IPS-15b (cell line): Measurements from ENCODE around the gene NLK.

Experiments
- H3K27me3 ChIP-seq: one replicate; pipeline ENCODE4 v1.6.1; 2013; ENCODE audit warnings: low read length; ENCODE audit not compliant: control insufficient read depth, insufficient read depth
- H3K36me3 ChIP-seq: one replicate; pipeline ENCODE4 v1.6.1; 2013; ENCODE audit warnings: low read length; ENCODE audit not compliant: control insufficient read depth, insufficient read depth
- H3K4me1 ChIP-seq: one replicate; pipeline ENCODE4 v1.6.1; 2013; ENCODE audit warnings: mild to moderate bottlenecking, low read length; ENCODE audit not compliant: control insufficient read depth, insufficient read depth
- H3K4me3 ChIP-seq: one replicate; pipeline ENCODE4 v1.5.1; 2013; ENCODE audit warnings: low read depth, low read length
- H3K9ac ChIP-seq: one replicate; pipeline ENCODE4 v1.6.1; 2013; ENCODE audit warnings: low read depth, mild to moderate bottlenecking, low read length
- H3K9me3 ChIP-seq: one replicate; pipeline ENCODE4 v1.6.1; 2013; ENCODE audit warnings: mild to moderate bottlenecking, low read length; ENCODE audit not compliant: control insufficient read depth, insufficient read depth

The NLK gene

DNA sequence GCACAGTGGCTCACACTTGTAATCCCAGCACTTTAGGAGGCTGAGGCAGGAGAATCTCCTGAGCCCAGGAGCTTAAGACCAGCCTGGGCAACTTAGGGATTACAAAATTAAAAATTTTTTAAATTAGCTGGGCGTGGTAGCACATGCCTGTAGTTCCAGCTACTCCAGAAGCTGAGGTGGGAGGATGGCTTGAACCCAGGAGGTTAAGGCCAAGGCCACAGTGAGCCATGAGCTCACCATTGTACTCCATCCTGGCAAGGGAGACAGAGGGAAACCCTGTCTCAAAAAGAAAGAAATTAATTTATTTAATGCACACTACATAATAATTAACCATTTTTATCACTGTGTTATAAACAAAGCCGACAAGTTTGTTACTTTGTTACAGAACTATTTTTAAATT, 145.5 kb downstream of the NLK start:
- Histone ChIP-seq H3K27me3 (no peaks in the 10 kb centered on the region), H3K36me3 (peaks cover 11% of the 10 kb centered on the region), H3K9ac (no peak overlapping the region), H3K4me3 (no peak overlapping the region), H3K9me3 (no peaks in the 10 kb centered on the region), H3K4me1 (no peaks in the 10 kb centered on the region)

DNA sequence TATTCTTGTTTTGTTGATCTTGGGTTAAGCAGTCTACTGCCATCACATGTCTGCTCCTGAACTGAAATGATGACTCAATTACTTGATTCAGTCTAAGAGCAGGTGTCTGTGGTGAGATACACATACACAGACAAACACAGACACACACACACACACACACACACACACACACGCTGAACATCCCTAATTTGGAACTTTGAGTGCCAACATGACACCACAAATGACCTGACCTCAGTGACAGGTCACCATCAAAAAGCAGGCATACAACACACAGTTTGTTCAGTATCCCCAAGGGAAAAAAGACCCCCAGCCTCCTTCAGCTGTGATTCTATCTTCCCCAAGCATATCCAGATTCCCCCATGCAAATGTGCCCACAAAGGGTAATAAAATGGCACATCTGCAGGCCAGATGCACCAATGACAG, 146.4 kb downstream of the NLK start:
- Histone ChIP-seq H3K9me3 (no peaks in the 10 kb centered on the region), H3K36me3 (peaks cover 11% of the 10 kb centered on the region), H3K4me1 (no peaks in the 10 kb centered on the region), H3K4me3 (no peak overlapping the region), H3K27me3 (no peaks in the 10 kb centered on the region), H3K9ac (no peak overlapping the region)

DNA sequence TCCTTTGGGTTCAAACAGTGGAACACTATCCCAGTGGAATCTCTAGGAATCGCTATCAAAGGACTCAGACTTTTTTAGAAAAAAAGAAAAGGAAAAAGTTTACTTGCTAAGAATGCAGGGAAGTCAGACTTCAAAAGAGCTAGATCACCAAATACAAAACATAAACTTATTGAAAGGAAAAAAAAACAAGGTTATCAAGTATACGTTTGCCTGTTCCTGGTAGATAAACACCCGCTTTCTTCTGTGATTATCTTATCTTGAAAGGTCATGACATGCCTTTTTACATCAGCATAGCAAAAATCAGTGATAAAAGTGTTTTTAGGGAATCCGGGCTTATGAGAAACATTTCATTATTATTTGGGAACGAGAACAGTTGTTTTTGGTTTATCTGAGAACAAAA, 147.2 kb downstream of the NLK start:
- no peaks in the 10 kb centered on the region for H3K9me3 ChIP-seq
- peaks cover 11% of the 10 kb centered on the region for H3K36me3 ChIP-seq
- no peaks in the 10 kb centered on the region for H3K4me1 ChIP-seq
- H3K4me3 ChIP-seq, result no peak overlapping the region
- no peaks in the 10 kb centered on the region for H3K27me3 ChIP-seq
- H3K9ac ChIP-seq, result no peak overlapping the region

- Histone ChIP-seq H3K9ac (no peak overlapping the region), H3K4me3 (no peak overlapping the region), H3K9me3 (no peaks in the 10 kb centered on the region), H3K4me1 (no peaks in the 10 kb centered on the region), H3K36me3 (peaks cover 5% of the 10 kb centered on the region), H3K27me3 (no peaks in the 10 kb centered on the region)
These were observed 148.5 kb downstream of the NLK start for GRCh38 chr17:28191018-28191417.

GRCh38 chr17:28193241-28193640, 150.8 kb downstream of the NLK start:
- Histone ChIP-seq H3K36me3 (peaks cover 3% of the 10 kb centered on the region), H3K9ac (no peak overlapping the region), H3K4me1 (no peaks in the 10 kb centered on the region), H3K4me3 (no peak overlapping the region), H3K9me3 (no peaks in the 10 kb centered on the region), H3K27me3 (no peaks in the 10 kb centered on the region)

DNA sequence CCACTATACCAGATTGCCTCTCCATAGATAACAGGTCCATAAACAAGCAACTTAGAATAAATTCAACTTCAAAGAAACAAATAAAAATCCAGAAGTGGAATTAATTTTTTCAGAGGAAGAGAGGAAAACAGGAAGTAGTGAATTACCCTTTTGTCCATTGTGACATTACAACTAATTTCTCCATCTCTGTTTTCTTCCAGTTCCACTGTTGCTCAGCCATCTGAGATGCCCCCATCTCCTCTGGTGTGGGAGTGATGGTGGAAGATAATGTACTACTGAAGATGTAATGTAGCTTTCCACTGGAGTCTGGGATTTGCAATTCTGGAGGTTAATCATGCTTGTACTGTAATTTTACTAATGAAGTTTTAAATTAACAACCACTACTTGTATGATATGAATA, 151.9 kb downstream of the NLK start:
- peaks cover 3% of the 10 kb centered on the region for H3K36me3 ChIP-seq
- no peak overlapping the region for H3K9ac ChIP-seq

GRCh38 chr17:28196636-28197035, 154.2 kb downstream of the NLK start:
- Histone ChIP-seq H3K27me3 (no peaks in the 10 kb centered on the region), H3K36me3 (peaks cover 3% of the 10 kb centered on the region), H3K9me3 (no peaks in the 10 kb centered on the region), H3K9ac (no peak overlapping the region), H3K4me1 (no peaks in the 10 kb centered on the region), H3K4me3 (no peak overlapping the region)

More for the DNA sequence above, 151.9 kb downstream of the NLK start:
- Histone ChIP-seq H3K4me3 (no peak overlapping the region), H3K4me1 (no peaks in the 10 kb centered on the region), H3K27me3 (no peaks in the 10 kb centered on the region), H3K9me3 (no peaks in the 10 kb centered on the region)

- H3K9ac ChIP-seq, result no peak overlapping the region
- H3K36me3 ChIP-seq, result no peaks in the 10 kb centered on the region
- H3K4me1 ChIP-seq, result no peaks in the 10 kb centered on the region
- H3K27me3 ChIP-seq, result no peaks in the 10 kb centered on the region
- no peaks in the 10 kb centered on the region for H3K9me3 ChIP-seq
- H3K4me3 ChIP-seq, result no peak overlapping the region
These were observed 156.6 kb downstream of the NLK start for GRCh38 chr17:28199115-28199514.

- no peak overlapping the region for H3K4me3 ChIP-seq
- H3K4me1 ChIP-seq, result no peaks in the 10 kb centered on the region
- H3K36me3 ChIP-seq, result no peaks in the 10 kb centered on the region
- no peak overlapping the region for H3K9ac ChIP-seq
- no peaks in the 10 kb centered on the region for H3K27me3 ChIP-seq
- H3K9me3 ChIP-seq, result no peaks in the 10 kb centered on the region
These were observed 157.3 kb downstream of the NLK start for GRCh38 chr17:28199728-28200127.

DNA sequence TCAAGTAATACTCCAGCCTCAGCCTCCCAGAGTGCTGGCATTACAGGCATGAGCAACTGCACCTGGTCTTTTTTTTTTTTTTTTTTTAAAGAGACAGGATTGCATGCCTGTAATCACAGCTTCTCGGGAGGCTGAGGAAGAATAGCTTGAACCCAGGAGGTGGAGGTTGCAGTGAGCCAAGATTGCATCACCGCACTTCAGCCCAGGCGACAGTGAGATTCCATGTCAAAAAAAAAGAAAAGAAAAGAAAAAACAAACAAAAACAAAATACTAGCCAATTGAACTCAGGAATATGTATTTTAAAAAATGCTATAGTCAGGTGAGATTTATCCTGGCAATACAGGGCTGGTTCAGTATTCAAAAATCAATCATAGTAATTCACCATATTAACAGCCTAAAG, 158.8 kb downstream of the NLK start:
- no peaks in the 10 kb centered on the region for H3K4me1 ChIP-seq
- H3K36me3 ChIP-seq, result no peaks in the 10 kb centered on the region
- H3K27me3 ChIP-seq, result no peaks in the 10 kb centered on the region
- no peak overlapping the region for H3K4me3 ChIP-seq
- H3K9me3 ChIP-seq, result no peaks in the 10 kb centered on the region
- no peak overlapping the region for H3K9ac ChIP-seq

DNA sequence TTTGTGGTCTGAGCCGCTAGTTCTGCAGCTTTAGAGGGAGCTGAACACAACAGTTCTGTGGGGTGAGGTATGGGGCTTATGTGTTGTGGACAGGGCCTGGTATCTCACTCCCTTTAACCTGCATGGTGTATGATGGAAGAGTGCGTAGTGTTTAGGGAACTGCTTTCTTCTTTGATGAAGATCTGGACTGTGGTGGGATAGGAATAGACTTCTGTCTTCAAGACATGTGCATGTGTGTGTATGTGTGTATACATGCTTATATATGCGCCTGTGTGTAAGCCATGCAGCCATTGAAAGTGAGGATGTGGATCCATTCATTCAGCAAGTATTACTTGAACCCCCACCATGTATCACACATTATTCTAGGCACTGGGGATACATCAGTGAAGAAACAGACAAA, 161.8 kb downstream of the NLK start:
- Histone ChIP-seq H3K4me1 (no peaks in the 10 kb centered on the region), H3K27me3 (no peaks in the 10 kb centered on the region), H3K4me3 (no peak overlapping the region), H3K9me3 (no peaks in the 10 kb centered on the region), H3K9ac (no peak overlapping the region), H3K36me3 (no peaks in the 10 kb centered on the region)

DNA sequence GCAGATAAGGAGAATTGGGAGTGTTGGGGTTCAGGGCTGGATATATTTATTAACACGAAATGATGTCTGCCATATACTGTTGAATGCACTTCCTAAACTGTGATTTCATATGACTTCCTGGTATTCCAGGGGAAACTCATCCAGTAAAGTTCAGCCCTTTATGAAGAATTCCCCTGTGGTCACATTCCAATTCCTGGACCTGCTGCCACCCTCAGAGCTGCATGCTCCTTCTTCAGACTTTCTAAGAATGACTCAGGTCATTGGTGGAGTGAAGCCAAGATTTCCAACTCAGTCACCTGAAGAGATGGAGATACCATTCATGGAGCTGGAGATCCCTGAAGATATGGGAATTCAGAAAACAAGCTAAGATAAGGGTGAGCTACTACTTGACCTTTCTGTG, 162.3 kb downstream of the NLK start:
- H3K9me3 ChIP-seq, result no peaks in the 10 kb centered on the region
- H3K9ac ChIP-seq, result no peak overlapping the region
- no peak overlapping the region for H3K4me3 ChIP-seq
- H3K4me1 ChIP-seq, result no peaks in the 10 kb centered on the region
- H3K36me3 ChIP-seq, result no peaks in the 10 kb centered on the region
- no peaks in the 10 kb centered on the region for H3K27me3 ChIP-seq

- H3K9ac ChIP-seq, result no peak overlapping the region
- no peaks in the 10 kb centered on the region for H3K9me3 ChIP-seq
- no peaks in the 10 kb centered on the region for H3K36me3 ChIP-seq
- no peak overlapping the region for H3K4me3 ChIP-seq
- no peaks in the 10 kb centered on the region for H3K27me3 ChIP-seq
- no peaks in the 10 kb centered on the region for H3K4me1 ChIP-seq
These were observed 163.8 kb downstream of the NLK start for GRCh38 chr17:28206292-28206691.
